ENCODE results near the gene IL2RA. TPM values are rescaled to one million over a fixed set of nuclear protein-coding genes. Genes with fewer than 3 reads are reported as not detected.

IL2RA gene
- polyA plus RNA-seq, 3 donors = 0.06 TPM; not detected in 2

GRCh38 chr10:5981529-5981928, 80.6 kb downstream of the IL2RA start:
- Histone ChIP-seq H2AFZ (ENCODE audit: insufficient read depth, low read depth, low read length, poor library complexity, severe bottlenecking) (no peak overlapping the region), H3K27ac (ENCODE audit: low read depth in 1 of 2, low read length in 2 of 2) (no peak overlapping the region), H3K4me3 (replicated peaks in 1 of 3; ENCODE audit: low read depth in 2 of 3, low read length in 3 of 3) (no peak overlapping the region), H3K9me3 (replicated peaks in 1 of 2; ENCODE audit: control insufficient read depth in 1 of 2, insufficient read depth in 1 of 2, low read length in 2 of 2) (no peaks in the 10 kb centered on the region), H3K9ac (ENCODE audit: insufficient read depth, low read length, poor library complexity, severe bottlenecking) (no peak overlapping the region), H3K36me3 (replicated peaks in 1 of 2; ENCODE audit: control insufficient read depth in 1 of 2, insufficient read depth in 2 of 2, low read length in 2 of 2) (no peaks in the 10 kb centered on the region), H3K27me3 (ENCODE audit: control insufficient read depth in 2 of 2, insufficient read depth in 2 of 2, low read length in 2 of 2) (peaks cover 0 to 3% of the 10 kb centered on the region in 2 donors), H4K20me1 (ENCODE audit: insufficient read depth, low read length) (no peaks in the 10 kb centered on the region), H3K4me1 (ENCODE audit: control insufficient read depth in 1 of 2, insufficient read depth in 2 of 2, low read length in 2 of 2) (peaks cover 3 to 9% of the 10 kb centered on the region in 2 donors), H3K4me2 (replicated peaks; ENCODE audit: extremely low read depth, low read length, poor library complexity, severe bottlenecking) (no peak overlapping the region), H3K79me2 (ENCODE audit: insufficient read depth, low read length) (peaks cover 4% of the 10 kb centered on the region)
- 96% methylated on average over 8 of the region's 9 CpGs for WGBS (ENCODE audit: insufficient coverage)
- Mint-ChIP-seq H3K36me3 (no peaks in the 10 kb centered on the region), H3K27ac (no peak overlapping the region), H3K9me3 (no peaks in the 10 kb centered on the region), H3K4me1 (peaks cover 13% of the 10 kb centered on the region), H3K27me3 (ENCODE audit: low read depth in 3 of 3) (peaks cover 7 to 8% (median 8%) of the 10 kb centered on the region in 3 donors), H3K4me3 (no peak overlapping the region)
- no peak for TF ChIP-seq CTCF (IDR thresholded peaks at IDR 0.05)
- no peak for DNase-seq
- intact Hi-C loops (cut with micrococcal nuclease) = no loop called here

- Mint-ChIP-seq H3K4me3 (peak overlapping the region; percentile 94 to 99), H3K27ac (peak overlapping the region; percentile 28 to 78 (median 68)), H3K9me3 (no peaks in the 10 kb centered on the region), H3K36me3 (peaks cover 0 to 7% of the 10 kb centered on the region in 2 donors), H3K4me1 (peaks cover 21% of the 10 kb centered on the region), H3K27me3 (ENCODE audit: low read depth in 3 of 3) (peaks cover 5 to 8% (median 7%) of the 10 kb centered on the region in 3 donors)
- no peaks in the 10 kb centered on the region for H4K20me1 ChIP-seq (ENCODE audit: insufficient read depth, low read length)
- WGBS (ENCODE audit: insufficient coverage) = 9% methylated on average over 4 of the region's 6 CpGs
- peak overlapping the region; percentile 97 for H3K4me2 ChIP-seq (replicated peaks; ENCODE audit: extremely low read depth, low read length, poor library complexity, severe bottlenecking)
- H2AFZ ChIP-seq (ENCODE audit: insufficient read depth, low read depth, low read length, poor library complexity, severe bottlenecking) = peak overlapping the region; percentile 95
- TF ChIP-seq CTCF (IDR thresholded peaks at IDR 0.05) = no peak
- DNase-seq = no peak
- peak overlapping the region; percentile 86 for H3K9ac ChIP-seq (ENCODE audit: insufficient read depth, low read length, poor library complexity, severe bottlenecking)
- no peaks in the 10 kb centered on the region for H3K9me3 ChIP-seq (replicated peaks in 1 of 2; ENCODE audit: control insufficient read depth in 1 of 2, insufficient read depth in 1 of 2, low read length in 2 of 2)
- H3K4me1 ChIP-seq (ENCODE audit: control insufficient read depth in 1 of 2, insufficient read depth in 2 of 2, low read length in 2 of 2) = peaks cover 13 to 25% of the 10 kb centered on the region in 2 donors
- peaks cover 0 to 3% of the 10 kb centered on the region in 2 donors for H3K27me3 ChIP-seq (ENCODE audit: control insufficient read depth in 2 of 2, insufficient read depth in 2 of 2, low read length in 2 of 2)
- H3K4me3 ChIP-seq (replicated peaks in 1 of 3; ENCODE audit: low read depth in 2 of 3, low read length in 3 of 3) = peak overlapping the region; percentile 71 to 97 (median 96)
- no peaks in the 10 kb centered on the region for H3K36me3 ChIP-seq (replicated peaks in 1 of 2; ENCODE audit: control insufficient read depth in 1 of 2, insufficient read depth in 2 of 2, low read length in 2 of 2)
- peak overlapping the region in 1 of 2 donors; percentile 86 for H3K27ac ChIP-seq (ENCODE audit: low read depth in 1 of 2, low read length in 2 of 2)
- intact Hi-C loops (cut with micrococcal nuclease) = loop anchor here in 1 of 2 donors (10.0 kb wide), 1 partner anchor 293 kb away; the partner anchor contains the start of gene TASOR2
- peaks cover 31% of the 10 kb centered on the region for H3K79me2 ChIP-seq (ENCODE audit: insufficient read depth, low read length)
Measured at GRCh38 chr10:5978230-5978489, 84.0 kb downstream of the IL2RA start.
